ENCODE data around the gene VWA8.

GRCh38 chr13:41603917-41604316, 357.0 kb downstream of the VWA8 start:
- no peak for TF ChIP-seq EZH2phosphoT487 (IDR thresholded peaks at IDR 0.05; ENCODE audit: low read depth)
- TF ChIP-seq CTCF (IDR thresholded peaks at IDR 0.05; ENCODE audit: low read depth, low read length): no peak

Measured in OCI-LY3 (cell line).